Measurements from ENCODE around the gene RUVBL2.

Gene RUVBL2

DNA sequence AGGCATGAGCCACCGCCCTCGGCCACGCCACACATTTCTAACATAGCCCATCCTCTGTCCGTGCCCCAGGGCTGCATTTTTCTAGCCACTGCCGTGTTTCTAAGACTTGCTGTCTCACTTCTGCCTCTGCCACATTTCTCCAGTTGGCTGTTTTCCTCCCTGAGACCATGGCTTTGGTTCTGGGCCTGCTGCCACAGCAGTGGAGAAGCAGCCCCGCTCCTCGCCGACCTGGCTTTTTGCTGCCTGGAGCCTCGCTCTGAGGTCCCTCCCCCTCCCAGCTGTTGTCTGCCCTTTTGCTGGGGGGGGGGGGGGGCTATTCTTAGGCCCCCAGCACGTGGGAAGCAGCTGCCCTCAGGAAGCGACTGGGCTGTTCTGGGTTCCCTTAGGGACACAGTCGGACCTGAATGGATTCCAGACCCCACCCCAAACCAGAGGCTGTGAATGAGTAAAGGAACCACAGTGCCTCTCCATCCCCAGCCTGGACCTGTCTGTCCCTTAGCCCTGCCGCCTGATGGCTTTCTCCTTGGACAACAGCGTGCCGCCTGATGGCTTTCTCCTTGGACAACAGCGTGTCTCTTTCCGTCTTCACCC is 3.9 kb upstream of the RUVBL2 start:
- DNase-seq (ENCODE audit: low spot score) = no peak

DNA sequence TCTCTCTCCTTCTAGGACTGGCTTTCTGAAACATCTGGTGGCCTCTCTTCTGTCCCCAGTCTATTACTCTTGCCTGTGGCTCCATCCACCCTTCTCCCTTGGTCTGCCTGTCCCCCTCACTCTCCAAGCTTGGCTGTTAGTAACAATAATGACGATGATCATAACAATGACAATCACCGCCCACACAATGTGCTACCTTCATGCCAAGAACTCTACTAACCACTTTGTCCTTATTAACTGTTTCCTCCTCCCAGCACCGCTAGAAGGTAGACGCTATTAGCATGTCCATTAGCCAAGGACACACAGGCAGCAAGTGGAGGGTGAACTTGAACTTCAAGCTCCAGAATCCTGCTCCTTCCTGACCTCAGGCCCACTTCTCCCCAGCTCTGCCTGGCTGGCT is 3.3 kb upstream of the RUVBL2 start:
- DNase-seq (ENCODE audit: low spot score) = no peak

DNA sequence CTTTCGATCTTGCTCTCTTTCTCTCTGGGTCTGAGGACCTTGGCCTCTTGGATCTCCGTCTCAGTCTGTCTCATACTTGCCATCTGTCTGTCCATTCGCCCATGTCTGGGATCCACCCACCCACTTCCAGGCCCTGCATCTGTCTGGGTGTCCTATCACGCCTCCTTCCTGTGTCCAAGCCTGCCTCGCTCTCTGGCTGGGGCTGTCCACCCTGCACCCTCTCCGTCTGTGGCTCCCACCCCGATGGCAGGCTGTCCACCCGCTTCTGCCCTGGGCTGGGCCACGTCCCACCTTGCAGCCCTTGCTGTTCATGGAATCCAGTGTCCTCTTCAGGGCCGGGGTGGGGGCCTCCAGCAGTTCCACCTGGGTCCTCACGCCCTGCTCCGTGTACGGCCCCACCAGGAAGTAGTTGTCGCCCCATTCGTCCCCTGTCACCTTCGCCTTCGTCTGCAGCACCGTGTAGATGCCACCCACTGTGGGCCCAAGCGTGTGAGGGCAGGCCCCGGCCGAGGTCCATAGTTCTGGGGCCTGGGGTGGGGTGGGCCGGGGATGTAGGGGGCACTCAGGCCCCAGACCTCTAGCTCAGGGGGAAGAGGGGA is 2.6 kb upstream of the RUVBL2 start:
- DNase-seq (ENCODE audit: low spot score) = no peak

DNA sequence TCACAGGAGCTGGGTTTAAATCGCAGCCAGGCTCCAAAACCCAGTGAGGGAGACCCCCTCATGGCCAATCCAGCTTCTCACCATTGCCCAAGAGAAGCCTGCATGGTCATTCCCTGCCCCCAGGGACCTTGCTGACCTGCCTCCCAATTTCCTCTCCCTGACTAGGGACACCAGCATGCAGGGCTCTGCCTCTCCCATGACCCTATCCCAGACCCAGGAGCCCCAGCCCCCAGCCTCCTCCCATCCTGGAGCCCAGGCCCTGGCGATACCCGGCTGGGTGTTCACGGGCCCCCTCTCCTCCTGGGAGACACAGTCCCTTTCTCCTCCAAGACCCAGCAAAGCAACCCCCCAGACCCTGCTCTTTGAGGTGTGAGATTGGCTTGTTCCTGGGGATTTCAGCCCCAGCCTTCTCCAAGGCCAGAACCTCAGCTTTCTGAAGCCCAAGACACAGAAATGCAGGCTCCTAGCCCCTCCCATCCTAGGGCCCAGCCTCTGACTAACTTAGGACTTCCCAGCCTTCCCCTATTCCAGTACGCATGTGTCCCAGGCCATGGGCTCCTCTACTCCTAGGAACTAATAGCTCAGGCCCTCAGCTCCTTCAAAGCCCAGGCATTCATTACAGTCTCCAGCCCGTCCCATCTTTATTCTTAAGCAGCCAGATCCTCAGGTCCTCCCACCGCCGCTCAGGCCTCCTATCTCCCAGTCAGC is 1.7 kb upstream of the RUVBL2 start:
- DNase-seq (ENCODE audit: low spot score) = no peak

DNA sequence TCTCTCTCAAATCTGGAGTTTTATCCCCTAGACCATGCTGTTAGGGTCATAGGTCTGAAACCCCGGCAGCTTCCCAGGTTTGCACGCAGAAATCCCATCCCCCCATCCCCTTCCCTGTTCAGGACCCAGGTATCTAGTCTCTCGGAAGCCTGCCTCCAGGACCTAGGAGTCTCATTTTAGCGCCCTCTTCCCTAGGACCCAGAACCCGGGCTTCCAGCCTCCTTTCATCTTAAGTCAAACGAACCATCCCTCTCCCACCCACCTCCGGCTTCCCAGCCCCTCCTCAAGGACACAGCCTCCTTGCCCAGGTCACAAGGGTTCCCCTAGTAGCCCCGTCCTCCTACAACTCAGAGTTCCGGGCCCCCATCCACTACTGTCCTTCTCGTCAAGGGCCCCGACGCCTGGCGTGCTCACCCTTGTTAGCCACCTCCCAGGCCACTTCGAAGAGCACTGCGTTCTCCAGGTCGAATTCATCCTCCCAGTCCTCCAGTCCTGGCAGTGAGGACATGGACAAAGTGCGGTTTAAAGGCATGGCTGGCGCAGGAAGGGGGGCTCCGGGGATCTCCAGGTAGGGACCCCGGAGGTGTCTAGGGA is 1.0 kb upstream of the RUVBL2 start:
- DNase-seq (ENCODE audit: low spot score) = no peak

DNA sequence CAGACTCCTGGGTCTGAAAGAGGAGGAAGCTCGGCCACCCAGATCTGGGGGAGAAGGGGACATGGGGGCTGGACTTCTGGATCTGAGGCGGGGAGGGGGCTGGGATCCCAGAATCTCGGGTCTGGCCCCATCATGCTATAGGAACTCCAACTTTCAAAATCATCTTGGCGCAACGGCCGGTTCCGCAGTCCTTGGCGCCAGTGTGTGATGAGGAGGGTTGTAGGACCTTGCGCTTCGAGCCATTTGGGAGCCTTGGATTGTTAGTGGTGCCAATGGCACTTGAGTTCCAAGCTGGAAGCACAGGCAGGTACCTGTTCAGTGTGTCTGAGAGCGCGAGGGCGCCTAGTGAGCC is 324 bp downstream of the RUVBL2 start:
- DNase-seq (ENCODE audit: low spot score) = no peak

DNA sequence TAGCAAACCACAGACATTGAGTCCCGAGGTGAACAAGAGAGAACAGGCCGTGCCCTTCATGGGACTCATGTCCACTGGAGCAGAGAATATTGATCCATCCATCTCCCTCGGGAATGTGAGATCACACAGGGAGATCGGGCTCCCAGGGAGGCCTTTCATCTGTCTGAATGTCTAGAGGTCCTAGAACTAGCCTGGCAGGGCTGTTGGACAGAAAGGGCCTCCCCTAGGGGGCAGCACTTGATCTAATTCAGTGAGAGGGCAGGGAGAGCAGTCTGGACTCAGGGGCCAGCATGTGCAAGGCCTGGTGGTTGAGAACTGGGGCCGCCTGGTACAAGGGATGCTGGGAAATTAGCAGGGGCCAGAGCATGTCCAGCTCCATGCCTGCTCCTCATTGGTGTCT is 4.3 kb downstream of the RUVBL2 start:
- DNase-seq (ENCODE audit: low spot score) = no peak

DNA sequence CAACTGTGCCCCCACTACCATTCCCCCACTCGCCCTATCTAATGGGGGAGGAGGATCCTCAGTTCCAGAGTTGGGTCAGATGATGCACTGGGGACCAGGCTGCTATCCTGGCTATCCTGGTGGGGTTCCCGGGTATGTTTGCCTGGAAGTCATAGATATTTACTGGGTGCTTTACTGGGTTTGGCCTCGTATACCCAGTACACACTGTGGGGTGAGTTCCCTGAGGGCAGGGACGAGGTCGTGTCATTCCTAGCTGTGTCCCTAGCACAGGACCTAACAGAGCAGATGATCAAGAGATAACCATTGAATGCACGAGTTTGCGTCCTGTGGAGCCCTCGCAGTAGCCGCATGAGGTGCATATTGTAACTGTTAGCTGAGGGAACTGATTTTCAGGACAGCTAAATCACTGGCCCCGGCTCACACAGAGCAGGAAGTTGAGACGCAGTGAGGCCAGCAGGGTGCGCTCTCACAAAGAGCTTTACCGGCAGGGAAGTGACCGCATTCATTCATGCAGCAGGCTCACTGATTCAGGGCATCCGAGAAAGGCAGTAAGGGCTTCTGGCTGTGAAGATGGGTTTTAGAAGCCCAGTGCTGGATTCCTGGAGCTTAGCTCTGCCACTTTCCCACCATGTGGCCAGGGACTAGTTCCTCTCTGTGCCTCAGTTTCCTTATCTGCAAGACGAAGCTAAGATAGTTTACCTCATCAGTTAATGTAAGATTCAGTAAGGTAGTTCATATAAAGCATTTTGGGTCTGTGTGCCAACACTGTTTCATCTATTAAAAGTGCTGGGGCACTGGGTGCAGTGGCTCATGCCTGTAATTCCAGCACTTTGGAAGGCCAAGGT is 6.0 kb downstream of the RUVBL2 start:
- no peak for DNase-seq (ENCODE audit: low spot score)

DNA sequence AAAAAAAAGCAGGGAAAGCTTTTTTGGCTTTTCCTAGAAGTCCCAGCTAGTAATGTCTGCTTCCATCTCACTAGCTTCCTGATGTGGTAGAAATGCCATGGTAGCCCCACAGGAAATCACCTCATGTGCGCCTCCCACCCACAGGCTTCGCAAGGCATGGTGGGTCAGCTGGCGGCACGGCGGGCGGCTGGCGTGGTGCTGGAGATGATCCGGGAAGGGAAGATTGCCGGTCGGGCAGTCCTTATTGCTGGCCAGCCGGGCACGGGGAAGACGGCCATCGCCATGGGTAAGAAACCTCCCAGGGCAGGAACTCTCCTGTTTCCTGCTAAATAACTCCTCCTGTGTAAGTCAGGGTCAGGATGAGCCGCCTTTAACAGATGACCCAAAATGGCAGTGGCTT is 10.4 kb downstream of the RUVBL2 start:
- DNase-seq (ENCODE audit: low spot score) = no peak

DNA sequence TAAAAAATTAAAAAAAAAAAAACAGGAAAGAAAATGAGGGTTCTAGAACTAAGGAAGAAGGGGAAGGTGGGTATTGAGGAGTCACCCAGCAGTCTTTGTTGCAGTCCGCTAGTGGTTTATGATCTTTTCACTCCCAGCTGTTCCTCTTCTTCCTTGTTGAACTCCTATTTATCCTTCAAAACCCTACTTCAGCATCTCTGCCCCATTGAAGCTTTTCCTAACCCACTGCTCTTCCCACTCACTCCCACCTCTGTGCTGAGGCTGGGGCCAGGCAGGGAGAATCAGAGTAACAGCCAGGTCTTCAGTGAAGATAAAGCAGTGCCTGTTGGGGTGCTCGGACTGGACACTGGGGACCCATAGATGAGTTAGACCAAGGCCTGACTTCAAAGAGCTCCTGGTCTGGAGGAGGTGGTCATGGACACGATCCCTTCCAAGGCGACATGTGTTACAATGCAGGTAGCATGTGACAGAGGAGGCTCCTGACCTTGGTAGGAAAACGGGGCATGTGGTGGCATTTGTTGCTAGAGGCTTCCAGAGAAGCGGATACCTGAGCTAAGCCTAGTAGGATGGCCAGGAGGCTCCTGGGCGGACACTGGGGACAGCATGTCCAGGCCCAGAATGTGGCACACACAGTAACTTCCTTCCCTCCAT is 11.4 kb downstream of the RUVBL2 start:
- no peak for DNase-seq (ENCODE audit: low spot score)

DNA sequence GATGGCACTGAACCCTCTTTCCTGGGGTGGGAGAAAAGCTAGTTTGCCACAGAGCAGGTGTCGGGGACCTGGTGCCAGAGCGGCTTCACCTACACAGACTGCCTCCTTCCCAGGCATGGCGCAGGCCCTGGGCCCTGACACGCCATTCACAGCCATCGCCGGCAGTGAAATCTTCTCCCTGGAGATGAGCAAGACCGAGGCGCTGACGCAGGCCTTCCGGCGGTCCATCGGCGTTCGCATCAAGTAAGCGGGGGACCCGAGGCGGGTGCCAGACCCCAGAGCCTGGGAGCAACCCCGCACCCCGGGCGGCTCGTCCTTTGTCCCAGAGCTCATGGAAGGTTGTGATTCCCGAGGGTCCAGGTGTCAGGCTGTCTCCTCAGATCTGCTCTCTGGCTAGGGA is 13.2 kb downstream of the RUVBL2 start:
- DNase-seq (ENCODE audit: low spot score) = no peak

DNA sequence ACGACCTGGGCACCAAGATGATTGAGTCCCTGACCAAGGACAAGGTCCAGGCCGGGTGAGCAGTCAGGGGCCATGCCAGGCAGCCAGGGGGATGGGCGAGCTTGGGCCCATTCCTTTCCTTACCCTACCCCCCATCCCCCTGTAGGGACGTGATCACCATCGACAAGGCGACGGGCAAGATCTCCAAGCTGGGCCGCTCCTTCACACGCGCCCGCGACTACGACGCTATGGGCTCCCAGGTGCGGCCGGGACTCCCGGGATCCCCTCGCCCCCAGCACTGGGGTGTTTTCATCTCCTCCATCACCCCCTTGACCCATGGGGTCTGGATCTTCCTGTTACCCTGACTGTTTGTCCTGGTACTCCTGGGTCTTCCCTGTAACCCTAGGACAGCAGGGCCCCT is 16.1 kb downstream of the RUVBL2 start:
- no peak for DNase-seq (ENCODE audit: low spot score)

DNA sequence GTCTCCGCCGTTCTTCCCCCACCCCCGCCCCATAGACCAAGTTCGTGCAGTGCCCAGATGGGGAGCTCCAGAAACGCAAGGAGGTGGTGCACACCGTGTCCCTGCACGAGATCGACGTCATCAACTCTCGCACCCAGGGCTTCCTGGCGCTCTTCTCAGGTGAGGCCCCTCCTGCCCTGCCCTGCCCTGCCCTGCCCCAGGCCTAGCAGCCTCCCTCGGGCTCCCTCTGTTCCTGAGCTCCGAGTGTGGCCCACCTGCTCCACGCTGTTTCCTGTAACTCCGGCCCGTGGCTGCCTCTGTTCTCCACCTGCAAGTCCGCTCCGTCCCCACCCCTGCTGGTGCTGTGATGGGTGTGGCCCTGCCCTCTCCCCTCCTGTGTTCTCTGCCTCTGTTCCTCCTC is 16.8 kb downstream of the RUVBL2 start:
- DNase-seq (ENCODE audit: low spot score) = no peak

DNA sequence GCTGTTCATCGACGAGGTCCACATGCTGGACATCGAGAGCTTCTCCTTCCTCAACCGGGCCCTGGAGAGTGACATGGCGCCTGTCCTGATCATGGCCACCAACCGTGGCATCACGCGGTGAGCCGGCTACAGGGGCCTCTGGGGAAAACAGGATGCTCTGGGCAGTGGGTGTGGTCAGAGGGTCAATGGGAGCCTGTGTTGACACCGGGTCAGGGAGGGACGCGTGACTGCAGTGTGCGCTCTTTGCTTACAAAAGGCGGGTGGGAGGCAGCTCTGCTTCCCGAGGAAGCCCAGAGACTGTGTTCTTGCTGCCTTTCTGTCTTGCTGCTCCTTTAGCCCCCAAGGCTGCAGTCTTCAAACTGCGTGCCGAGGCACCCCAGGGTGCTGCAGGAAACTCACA is 17.5 kb downstream of the RUVBL2 start:
- DNase-seq (ENCODE audit: low spot score) = no peak

DNA sequence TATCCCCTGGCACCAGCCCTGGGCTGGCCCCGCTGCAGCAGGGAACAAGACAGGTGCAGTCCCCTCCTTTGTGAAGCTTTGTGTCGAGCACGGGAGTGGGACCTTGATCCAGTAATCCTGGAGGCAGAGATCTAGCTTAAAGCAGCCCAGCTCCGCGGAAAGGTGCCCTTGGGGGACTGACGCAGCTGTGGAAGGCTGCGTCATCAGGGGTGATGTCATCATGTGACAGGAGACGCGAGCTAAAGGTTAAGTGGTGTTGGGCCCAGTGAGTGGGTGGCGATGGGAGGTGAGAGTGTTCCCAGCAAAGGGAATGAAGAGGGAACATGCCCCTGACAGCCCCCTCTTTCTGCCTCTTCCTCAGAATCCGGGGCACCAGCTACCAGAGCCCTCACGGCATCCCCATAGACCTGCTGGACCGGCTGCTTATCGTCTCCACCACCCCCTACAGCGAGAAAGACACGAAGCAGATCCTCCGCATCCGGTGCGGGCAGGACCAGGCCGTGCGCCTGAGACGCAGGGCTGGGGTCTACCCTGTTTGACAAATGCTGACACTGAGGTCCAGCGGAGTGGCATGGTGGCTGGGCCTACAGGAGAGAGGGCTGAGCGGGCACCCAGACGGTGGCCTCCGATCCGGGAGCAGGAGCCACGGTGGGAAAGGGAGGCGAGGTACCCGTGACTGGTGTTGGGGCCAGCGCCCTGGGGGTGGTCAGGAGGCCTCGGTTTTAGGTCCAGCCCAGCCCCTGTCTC is 20.6 kb downstream of the RUVBL2 start:
- DNase-seq (ENCODE audit: low spot score) = no peak

DNA sequence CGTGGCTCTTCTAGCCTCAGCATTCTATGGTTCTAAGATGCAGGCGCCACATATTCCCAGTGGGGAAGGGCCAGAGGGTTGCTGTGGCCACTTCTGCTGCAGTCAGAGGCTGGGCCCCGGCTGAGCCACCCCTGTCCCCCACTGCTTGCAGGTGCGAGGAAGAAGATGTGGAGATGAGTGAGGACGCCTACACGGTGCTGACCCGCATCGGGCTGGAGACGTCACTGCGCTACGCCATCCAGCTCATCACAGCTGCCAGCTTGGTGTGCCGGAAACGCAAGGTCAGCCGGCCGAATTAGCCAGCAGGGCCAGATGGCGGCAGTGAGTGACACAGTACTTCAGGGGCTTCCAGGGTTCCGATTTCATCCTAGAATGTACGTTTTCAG is 21.2 kb downstream of the RUVBL2 start:
- DNase-seq (ENCODE audit: low spot score) = no peak

DNA sequence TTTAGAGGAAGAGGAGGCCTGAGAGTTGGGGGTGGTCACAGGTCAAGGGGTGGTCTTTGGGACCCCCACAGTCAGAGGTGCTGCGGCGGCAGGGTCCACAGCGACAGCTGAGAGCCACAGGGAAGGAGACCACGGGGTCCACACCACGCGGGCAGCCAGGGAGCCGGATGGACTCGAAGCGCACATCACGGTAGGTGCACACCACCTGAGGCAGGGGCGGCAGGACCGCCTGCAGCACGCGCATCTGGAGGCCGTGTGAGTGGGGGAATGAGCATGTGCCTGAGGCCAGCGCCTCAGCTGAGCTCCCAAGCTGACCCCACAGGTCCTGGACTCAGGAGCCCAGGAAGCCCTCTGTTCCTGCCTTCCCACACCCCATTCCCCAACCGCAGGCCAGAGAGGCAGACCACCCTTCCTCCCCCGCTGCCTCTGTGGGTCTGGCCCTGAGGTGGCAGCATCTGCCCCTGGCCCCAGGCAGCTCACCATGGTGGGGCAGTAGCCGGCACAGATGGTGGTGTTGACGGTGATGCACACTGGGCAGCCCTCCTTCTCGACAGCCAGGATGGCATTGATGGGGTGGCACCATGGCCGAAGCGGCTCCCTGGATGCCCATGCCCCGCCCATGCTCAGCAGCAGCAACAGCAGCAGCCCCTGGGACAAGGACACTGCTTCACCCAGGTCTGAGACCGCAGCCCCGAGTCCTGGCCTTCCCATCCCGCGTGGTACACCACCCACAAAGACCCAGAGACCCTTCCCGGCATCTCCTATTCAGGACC is 22.6 kb downstream of the RUVBL2 start:
- no peak for DNase-seq (ENCODE audit: low spot score)

DNA sequence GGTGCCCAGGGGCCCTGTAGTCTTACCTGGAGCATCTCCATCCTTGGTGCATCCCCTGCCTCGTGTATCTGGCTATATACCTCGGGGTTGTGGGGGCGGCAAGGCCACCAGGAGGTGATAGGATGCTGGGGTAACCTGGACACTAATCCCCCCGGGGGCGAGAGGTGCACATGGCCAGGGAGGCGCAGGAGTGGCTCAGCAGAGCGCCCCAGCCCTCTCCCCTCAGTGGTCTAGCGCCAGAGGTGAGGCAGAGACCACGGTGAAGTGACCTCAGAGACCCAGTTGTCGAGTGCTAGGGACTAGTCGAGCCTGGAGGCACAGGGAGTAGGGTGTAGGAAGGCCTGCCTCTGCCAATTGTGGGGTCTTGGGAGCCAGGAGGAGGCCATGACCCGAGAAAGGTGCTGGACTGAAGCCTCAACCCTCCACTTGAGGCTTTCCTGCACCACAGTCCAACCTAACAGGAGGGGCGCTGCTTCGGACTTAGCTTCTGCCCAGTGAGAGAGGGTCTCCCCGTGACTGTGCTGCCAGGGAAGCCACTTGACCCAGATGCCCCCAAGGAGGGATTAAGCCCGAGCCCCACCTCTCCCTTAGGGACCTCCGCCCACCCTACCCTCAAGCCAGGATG is 23.5 kb downstream of the RUVBL2 start, which contains the start of gene LHB:
LHB (minus strand) TSS at position 51 of the 625 bp plus-strand sequence; CDS start at position 41, 10 bp downstream.
- no peak for DNase-seq (ENCODE audit: low spot score)

DNA sequence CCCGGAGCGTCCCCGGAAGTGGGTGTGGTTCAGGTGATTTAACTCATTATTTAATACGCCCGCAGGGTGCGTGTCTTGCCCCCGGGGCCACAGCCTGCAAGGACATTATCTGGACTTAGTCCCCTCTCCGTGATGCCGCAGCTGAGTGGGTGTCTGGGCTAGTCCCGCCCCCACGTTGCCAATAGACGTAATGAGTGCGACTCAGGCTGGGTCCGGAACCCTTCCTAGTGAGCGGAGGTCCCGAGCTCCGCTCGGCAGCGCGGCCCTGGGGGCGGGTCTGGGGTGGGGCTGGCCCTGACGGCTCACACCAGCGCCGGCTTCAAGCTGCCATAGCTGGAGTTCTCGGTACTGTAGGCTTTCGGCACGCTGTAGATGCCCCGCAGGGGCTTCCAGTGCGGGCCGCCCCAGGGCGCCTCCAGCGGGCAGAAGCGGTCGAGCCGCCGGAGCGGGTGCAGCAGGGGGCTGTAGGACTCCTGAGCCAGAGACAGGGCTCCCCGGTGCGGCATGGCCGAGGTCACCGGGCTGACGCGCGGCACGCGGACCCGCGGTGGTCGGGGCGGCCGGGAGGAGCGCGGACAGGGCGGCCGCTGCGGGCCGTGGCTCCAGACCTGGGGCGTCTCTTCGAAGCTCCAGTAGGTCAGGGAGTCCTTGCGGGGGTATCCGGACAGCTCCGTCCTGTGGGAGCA is 24.1 kb downstream of the RUVBL2 start:
- no peak for DNase-seq (ENCODE audit: low spot score)
